ENCODE measurements around the gene OR4E2. TPM values are rescaled to one million over a fixed set of nuclear protein-coding genes. Genes with fewer than 3 reads are reported as not detected.

The OR4E2 gene
- total RNA-seq, 1 donor from 2014 or later: not detected

DNA sequence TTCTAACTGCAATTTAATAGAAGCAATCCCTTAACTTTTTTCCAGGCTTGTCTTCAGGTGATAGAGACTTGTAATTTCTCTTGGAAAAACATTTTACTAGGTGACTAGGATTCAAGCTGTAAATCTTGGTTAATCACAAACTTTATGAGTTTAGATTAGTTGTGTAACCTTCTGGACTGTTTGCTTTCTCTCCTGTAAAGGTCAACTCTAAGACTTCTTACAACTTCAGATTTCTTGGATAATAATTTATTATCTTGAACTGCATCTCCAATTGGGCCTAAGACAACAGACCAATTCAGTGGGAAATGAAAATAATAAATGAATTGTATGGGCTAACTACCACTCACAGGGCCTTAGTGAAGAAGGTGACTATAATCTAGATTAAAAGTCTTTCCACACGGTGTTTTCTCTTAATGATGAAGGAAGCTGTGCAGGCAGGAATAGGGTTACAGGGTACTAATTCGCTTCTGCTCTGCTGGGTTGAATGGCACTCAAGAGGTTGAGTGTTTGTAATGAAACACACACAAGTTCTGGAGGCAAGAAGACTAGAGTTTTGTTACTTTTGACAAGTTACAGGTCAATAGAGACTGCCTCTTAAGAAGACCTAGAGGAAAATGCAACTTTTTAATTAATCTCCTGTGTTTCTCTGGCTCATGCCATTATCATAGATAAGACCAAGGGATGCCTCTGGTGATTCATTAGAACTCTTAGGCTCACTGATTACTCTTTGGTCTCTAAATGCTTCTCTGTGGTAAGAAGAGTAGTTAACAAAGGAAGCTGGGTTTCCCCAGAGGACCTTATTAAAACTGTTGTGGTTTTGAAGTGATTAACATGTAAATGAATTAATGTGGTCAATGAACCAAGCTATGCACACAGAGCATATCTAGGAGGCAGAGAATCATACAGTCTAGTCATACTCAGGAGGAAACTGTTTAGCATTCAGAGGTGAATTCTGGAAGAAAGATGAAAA is 50.0 kb downstream of the OR4E2 start:
- H3K27ac Mint-ChIP-seq: no peak overlapping the region

DNA sequence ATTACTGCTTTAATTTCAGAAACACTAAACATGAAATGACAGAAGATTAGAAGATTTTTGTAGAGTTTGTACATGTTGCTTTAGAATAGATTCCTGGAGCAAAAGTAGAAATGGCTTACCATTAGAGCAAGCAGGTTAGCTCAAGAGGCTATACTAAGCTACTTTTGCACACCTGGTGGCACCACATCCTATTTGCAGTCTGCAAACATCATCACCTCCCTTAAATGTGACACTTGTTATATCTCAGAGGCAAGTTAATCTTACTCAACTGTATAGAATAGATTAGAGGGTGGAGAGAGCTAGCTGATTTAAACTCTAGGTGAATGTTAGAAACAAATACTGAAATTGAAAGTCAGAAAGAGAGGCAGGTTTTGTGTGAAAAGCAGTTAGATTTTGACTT is 50.7 kb downstream of the OR4E2 start:
- Mint-ChIP-seq H3K4me3 (no peak overlapping the region), H3K27me3 (ENCODE audit: insufficient read depth) (peaks cover 14% of the 10 kb centered on the region), H3K36me3 (ENCODE audit: low read depth) (no peaks in the 10 kb centered on the region), H3K4me1 (ENCODE audit: low read depth) (peaks cover 14% of the 10 kb centered on the region), H3K27ac (no peak overlapping the region), H3K9me3 (no peaks in the 10 kb centered on the region)
- no peak for DNase-seq (ENCODE audit: low spot score)
- intact Hi-C loops (cut with micrococcal nuclease): no loop called here

More for the DNA sequence above, 50.0 kb downstream of the OR4E2 start:
- no peak for DNase-seq (ENCODE audit: low spot score)
- no peak overlapping the region for H3K4me3 Mint-ChIP-seq
- intact Hi-C loops (cut with micrococcal nuclease): no loop called here
- no peaks in the 10 kb centered on the region for H3K36me3 Mint-ChIP-seq (ENCODE audit: low read depth)
- no peaks in the 10 kb centered on the region for H3K9me3 Mint-ChIP-seq
- H3K4me1 Mint-ChIP-seq (ENCODE audit: low read depth): peaks cover 14% of the 10 kb centered on the region
- peaks cover 12% of the 10 kb centered on the region for H3K27me3 Mint-ChIP-seq (ENCODE audit: insufficient read depth)

DNA sequence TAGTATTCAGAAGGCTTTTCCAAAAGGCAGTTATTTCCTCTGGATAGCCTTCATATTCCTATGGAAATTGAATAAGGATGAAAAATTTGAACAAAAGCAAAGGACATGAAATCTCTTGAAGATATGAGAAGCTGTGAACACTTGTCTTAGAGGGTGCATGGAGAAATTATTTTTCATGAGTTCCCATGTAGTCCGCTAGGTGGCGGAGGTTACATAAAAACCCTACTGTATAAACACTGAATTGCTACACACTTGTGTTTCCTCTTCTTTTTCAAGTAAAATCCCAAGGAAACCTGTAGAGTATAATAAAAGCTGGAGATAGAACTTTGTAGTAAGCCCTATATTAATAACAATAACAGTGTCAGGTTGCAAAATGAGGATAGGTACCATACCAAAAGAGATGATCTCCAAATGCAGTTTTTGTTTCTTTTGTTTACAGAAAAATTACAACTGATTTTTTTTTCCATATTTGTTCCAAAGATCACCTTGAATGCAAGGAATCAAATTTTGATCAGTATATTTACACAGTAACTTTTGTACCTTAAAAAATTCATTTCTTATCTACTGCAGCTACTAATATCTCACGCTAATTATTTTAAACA is 57.8 kb downstream of the OR4E2 start:
- peaks cover 6% of the 10 kb centered on the region for H3K27me3 Mint-ChIP-seq (ENCODE audit: insufficient read depth)
- H3K36me3 Mint-ChIP-seq (ENCODE audit: low read depth): no peaks in the 10 kb centered on the region
- no peaks in the 10 kb centered on the region for H3K4me1 Mint-ChIP-seq (ENCODE audit: low read depth)
- DNase-seq (ENCODE audit: low spot score): no peak
- no peak overlapping the region for H3K27ac Mint-ChIP-seq
- intact Hi-C loops (cut with micrococcal nuclease): no loop called here
- H3K4me3 Mint-ChIP-seq: no peak overlapping the region
- no peaks in the 10 kb centered on the region for H3K9me3 Mint-ChIP-seq

DNA sequence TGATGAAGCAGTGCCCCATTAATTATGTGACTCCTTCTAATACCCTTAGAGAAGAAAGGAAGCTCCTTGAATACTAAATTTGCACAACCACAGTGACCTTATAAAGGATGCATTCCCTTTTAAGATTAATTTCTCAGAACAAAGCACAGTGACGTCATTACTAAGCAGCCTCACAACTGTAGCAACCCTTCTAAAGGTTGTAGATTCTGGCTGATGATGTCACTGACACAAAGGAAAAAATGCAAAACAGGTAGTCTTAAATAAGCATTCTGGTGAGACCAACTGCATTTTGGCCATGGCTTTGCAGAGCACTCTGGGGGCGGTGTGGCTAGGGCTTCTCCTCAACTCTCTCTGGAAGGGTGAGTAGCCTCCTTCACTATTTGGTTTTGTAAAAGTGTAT is 58.4 kb downstream of the OR4E2 start:
- Mint-ChIP-seq H3K27ac (peak overlapping the region; percentile 1), H3K36me3 (ENCODE audit: low read depth) (no peaks in the 10 kb centered on the region), H3K4me1 (ENCODE audit: low read depth) (no peaks in the 10 kb centered on the region), H3K4me3 (peak overlapping the region; percentile 80), H3K27me3 (ENCODE audit: insufficient read depth) (peaks cover 10% of the 10 kb centered on the region), H3K9me3 (no peaks in the 10 kb centered on the region)
- intact Hi-C loops (cut with micrococcal nuclease): no loop called here
- DNase-seq (ENCODE audit: low spot score): no peak

DNA sequence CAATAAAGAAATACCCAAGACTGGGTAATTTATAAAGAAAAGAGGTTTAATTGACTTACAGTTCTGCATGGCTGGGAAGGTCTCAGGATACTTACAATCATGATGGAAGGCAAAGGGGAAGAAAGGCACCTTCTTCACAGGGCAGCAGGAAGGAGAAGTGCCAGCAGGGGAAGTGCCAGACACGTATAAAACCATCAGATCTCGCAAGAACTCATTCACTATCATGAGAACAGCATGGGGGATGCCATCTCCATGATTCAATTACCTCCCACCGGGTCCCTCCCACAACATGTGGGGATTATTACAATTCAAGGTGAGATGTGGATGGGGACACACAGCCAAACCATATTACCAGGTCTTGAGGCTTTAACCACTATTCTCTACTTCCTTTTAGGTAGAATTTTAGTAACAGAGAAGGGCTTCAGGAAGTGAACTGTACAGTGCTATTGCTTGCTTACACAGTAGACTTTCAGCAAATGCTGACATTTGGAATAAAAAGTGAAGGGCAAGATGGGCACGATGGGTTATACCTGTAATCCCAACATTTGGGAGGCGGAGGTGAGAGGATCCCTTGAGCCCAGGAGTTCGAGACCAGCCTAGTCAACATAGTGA is 60.8 kb downstream of the OR4E2 start:
- no peak overlapping the region for H3K27ac Mint-ChIP-seq
- H3K9me3 Mint-ChIP-seq: no peaks in the 10 kb centered on the region
- intact Hi-C loops (cut with micrococcal nuclease): no loop called here
- peaks cover 15% of the 10 kb centered on the region for H3K27me3 Mint-ChIP-seq (ENCODE audit: insufficient read depth)
- H3K36me3 Mint-ChIP-seq (ENCODE audit: low read depth): no peaks in the 10 kb centered on the region
- DNase-seq (ENCODE audit: low spot score): no peak
- peak overlapping the region; percentile 13 for H3K4me3 Mint-ChIP-seq
- no peaks in the 10 kb centered on the region for H3K4me1 Mint-ChIP-seq (ENCODE audit: low read depth)

Other genes starting within 250 kb of the OR4E2 start
- gene CHD8, start 197.7 kb upstream of the OR4E2 start, total RNA-seq: 126 and 131 TPM in 2 replicates
- 30.3 and 32.5 TPM in 2 replicates for gene RAB2B, start 176.9 kb upstream of the OR4E2 start, total RNA-seq
- 77.5 and 86.6 TPM in 2 replicates for gene TOX4, start 176.6 kb upstream of the OR4E2 start, total RNA-seq
- gene METTL3, start 142.5 kb upstream of the OR4E2 start, total RNA-seq: 75.1 and 77.7 TPM in 2 replicates
- 1.3 and 1.6 TPM in 2 replicates for gene SALL2, start 127.5 kb upstream of the OR4E2 start, total RNA-seq
- gene OR10G3, start 73.8 kb upstream of the OR4E2 start, total RNA-seq: not detected in 2 replicates
- 0.24 TPM in 1 of 2 replicates, not detected in the other for gene OR10G2, start 18.9 kb upstream of the OR4E2 start, total RNA-seq
- gene OR4E1, start 20.0 kb downstream of the OR4E2 start, total RNA-seq: not detected in 2 replicates

Data from activated T-helper 1 cell treated with anti-CD3 and anti-CD28 coated beads, Interleukin-12 subunit alpha, Interleukin-12 subunit beta, Interleukin-2, Interleukin-4 antibody, amounts not matched to agents 30 ng/mL and 10 ng/mL and 1 ng/mL, durations not matched to agents 14 hours and 24 hours and 36 hours (primary cell).